ENCODE data around the gene TSEN54.

The TSEN54 gene

DNA sequence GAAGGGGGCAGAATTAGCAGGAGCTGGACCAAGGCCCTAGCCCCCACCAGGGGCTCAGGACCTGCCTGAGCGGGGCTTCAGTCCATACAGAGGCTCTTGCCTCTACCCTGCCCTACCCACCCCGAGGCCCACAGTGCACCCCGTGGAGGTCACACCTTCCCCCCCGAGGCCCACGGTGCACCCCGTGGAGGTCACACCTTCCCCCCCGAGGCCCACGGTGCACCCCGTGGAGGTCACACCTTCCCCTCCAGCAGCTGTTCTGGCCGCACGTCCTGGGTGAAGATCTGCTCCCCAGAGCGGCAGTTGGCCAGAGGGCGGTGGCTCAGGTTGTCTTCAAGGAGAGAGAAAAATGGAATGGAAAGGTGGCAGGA, 12.4 kb upstream of the TSEN54 start:
- no peak for DNase-seq (ENCODE audit: low read depth, low spot score)

DNA sequence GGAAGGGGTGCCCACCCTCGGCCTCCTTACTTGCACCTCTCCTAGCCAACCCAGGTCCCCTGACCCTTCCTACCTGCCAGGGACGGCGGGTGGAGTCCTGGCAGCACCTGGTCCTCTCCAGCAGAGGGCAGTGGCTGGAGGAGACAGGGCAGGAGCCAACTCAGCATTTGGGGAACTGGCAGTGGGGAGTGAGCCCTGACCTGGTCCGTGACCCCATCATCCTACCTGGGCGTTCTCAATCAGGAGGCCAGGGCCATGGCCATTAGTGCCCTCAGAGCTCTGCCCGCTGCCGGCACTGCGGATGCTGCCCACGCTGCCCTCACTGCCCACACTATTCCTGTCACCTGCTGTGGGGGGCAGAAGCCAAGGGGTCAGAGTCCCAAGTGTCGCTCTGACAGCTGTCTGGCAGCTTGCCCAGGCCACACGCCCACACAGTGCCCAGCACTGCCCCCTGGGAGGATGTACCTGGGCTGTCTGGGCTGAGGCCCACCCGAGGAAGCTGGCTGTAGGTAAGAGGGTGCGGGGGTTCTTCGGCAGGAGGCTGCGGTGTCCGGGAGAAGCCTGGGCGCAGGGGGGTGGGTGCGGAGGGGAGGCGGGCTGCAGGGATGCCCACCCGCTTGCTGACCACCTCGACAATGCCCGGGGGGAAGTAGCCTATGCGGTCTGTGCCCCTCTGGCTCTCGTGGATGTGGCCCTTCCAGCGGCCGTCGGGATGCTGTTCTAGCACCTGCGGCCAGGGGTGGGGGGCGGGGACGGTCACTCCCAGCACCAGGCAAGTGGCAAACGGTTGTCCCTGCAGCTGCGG, 11.8 kb upstream of the TSEN54 start:
- no peak for DNase-seq (ENCODE audit: low read depth, low spot score)

DNA sequence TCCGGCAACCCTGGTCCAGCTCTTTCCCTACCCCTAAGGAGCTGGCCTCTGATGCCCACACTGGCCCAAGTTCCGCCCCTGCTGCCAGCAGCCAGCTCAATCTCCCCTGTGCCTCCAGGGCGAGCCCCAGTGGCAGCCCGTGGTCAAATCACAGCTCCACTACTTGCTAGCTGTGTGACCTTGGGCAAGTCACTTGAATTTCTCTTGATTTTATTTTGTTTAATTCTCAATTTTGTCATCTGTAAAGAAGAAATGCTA, 11.2 kb upstream of the TSEN54 start:
- no peak for DNase-seq (ENCODE audit: low read depth, low spot score)

DNA sequence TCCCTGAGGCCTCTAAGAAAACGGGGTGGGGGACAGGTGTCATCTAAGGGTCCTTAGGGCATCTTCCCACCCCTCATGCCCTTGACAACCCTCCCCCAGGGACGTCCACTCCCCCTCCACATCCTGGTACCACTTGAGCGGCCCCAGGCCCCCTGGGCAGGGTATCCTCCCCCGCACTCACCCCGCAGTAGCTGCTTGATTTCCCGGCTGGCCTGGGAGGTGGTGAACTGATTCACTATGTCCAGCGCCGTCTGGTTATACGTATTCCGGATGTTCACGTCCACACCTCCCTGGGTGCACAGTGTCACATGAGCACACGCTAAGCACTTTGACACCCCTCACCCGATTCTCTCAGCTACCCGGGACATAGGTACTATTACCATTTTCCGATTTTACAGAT, 10.7 kb upstream of the TSEN54 start:
- DNase-seq (ENCODE audit: low read depth, low spot score), result no peak

DNA sequence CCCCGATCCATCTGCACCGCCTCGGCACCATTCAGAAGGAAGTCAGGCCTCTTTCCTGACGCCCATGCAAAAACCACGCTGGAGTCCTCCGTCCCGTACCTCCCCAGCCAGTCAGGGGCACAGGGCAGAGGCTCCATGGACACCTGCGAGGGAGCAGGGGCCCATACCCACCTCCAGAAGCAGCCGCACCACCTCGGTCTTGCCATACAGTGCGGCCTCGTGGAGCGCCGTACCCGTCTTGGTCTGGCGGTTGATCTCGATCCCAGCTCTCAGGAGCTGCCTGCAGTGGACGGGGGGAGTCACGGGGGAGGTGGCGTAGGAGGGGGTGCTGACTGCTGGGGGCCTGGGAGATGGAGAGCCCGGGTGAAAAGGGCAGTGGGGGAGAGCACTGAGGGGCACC, 10.2 kb upstream of the TSEN54 start:
- no peak for DNase-seq (ENCODE audit: low read depth, low spot score)

DNA sequence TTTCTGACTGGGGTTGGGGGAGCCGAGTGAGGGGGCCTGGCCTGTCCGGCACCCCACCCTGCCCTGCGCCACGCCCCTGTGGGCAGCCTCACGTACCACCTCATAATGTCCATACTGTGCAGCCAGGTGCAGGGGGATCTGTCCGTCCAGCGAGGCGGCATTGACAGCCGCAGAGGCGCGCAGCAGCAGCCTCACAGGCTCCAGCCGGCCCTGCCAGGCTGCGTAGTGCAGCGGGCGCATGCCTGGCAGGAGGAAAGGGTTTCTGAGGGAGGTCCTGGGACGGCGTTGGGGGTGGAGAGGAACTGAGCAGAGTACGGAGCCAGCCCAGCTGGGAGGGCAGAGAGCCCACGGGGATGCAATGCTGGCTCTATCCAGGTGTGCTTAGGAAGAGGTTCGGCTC, 9.4 kb upstream of the TSEN54 start:
- DNase-seq (ENCODE audit: low read depth, low spot score), result no peak

DNA sequence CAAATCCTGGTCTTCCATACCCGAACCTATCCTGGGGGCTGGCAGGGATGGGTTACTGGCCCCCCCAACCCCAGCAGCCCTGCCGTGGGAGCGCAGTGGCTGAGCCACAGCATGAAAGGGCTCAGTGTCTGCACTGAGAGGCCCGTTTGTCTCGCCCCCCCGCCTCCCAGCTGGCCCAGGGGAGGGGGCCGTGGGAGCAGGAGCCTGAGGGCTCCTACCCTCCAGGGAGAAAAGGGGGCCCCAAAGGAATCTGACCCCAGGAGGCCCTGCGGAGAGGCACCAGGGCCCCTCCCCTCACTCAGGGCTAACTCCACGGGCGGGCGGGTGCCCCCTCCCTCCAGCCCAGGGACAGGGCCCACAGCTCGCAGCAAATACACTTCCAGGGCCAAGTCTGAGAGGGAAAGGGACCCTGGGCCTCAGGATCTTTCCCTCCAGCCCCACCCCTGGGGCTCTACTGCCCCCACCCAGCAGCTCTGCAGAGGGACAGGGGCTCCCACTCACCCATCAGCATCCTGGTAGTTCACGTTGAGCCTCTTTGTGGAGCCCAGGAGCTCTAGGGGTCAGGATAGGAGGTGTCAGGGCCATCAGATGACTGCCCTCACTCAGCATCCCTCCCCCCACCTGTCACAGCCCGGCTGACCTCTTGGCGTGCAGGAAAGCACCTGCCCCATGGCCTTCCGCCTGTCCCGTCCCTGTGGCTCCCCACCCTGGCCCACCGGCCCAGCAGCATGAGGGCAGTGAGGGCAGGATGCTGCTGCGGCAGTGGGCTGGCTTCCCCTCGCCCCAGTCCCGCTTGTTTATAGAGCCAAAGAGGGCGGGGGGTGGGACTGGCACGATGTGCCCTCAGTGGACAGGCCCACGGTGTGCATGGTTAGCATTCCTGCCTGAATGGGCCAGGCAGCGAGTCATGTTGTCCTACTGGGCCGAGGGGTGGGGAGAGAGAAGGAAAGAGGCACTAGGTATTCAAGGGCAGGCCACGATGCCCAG, 8.3 kb upstream of the TSEN54 start:
- DNase-seq (ENCODE audit: low read depth, low spot score), result no peak

DNA sequence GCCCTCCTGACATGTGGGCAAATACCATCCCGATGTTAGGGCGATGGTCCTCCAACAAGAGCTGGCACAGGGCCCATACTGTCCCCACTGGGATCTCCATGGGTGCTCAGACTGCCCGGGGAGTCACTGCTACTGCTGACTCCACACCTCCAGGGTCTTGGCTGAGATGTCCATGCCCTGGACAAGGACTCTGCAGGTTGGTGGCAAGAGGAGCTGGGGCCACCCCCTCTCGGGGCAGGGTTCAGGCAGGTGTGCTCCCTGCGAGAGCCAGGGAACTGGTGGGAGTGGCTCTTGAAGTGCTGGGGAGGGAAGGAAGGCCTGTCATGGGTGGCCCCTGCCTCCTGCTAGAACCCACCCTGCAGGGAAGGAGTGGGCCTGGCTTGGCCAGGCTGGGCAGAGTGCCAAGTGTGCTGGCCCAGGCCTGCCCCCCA, 7.4 kb upstream of the TSEN54 start:
- no peak for DNase-seq (ENCODE audit: low read depth, low spot score)

DNA sequence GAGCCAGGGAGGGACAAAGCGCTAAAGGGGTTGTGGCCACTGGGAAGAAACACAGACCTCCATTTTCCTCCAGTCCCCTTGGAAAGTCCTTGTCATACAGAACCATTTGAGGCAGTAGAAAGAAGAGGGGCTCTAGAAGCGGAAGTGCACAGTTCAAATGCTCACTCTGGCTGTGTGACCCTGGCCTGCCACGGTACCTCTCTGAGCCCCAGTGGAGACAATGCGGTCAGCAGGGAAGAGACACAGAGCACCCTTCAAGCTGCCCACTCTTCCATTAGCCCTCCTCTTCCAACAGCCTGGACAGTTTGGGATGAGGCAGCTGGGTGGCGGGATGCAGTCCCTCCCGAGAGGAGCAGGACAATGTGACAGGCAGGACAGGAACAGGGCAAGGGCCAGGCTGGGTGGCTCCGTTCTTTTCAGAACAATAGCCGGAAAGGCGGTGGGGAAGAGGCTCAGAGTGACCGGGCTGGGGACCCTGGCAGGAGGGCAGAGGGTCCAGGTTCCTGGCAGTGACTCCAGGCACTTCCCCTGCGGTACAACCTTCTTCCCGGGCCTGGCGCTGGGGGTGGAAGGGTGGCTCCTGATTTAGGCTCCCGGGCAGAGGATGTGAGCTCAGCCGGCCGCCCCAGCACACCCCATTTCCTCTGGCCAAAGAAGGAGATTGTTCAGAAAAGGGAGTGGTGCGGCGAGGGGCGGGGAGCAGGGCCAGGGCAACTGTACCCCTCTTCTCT, 6.6 kb upstream of the TSEN54 start:
- no peak for DNase-seq (ENCODE audit: low read depth, low spot score)

DNA sequence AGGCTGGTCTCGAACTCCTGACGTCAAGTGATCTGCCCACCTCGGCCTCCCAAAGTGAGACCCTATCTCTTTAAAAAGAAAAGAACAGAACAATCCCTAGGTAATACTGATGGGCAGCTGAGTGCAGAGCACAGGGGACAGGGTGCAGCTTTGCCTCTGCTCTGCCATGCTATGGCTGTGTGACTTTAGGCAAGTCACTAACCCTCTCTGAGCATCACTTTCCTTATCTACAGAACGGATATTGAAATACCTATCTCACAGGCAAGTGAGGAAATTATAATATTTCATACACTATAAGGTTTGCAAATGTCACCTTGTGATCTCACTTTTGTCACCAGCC, 5.1 kb upstream of the TSEN54 start:
- DNase-seq (ENCODE audit: low read depth, low spot score), result no peak

DNA sequence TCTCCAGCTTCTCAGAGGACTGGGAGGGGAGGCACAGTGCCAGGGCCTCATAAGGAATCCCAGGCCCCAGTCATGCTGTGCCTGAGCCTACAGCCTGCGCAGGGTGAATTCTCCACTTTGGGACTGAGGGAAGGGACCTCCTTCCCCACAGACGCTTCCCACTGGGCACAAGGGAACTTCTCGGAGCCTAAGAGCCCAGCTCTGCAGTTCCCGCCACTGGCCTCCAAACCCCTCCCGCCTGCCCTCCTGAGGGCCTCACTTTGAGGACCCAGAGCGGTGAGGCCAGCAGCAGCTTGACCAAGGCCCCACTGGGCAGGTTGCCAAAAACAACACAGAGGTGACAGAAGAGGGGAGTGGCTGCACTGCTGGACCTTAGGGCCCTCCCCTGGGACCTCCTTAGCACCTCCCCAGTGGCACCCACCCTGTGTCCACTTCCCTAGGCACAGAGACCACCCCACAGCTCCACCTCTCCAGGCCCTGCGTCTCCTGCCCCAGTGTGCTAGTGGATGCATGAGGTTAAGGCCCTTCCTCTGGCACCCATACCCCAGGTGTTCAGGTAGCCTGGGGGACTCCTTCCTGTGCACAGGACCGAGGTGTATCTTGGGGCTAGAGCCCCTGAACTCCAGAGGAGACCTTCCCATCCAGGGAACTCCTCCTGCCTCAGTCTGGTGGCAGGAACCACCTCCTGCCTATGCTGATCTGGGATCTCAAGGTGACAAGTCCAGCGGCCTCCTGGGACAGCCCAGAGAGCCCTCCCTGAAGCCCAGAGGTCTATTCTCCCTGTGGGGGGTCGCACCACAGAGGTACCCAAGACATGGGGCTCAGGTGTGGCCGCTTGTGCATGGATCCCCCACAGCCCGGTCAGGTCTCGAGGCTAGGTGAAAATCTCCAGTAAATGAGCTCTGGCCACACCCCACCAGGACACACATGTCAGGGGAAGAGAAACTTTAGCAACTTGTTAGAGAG, 4.4 kb upstream of the TSEN54 start:
- DNase-seq (ENCODE audit: low read depth, low spot score), result no peak

DNA sequence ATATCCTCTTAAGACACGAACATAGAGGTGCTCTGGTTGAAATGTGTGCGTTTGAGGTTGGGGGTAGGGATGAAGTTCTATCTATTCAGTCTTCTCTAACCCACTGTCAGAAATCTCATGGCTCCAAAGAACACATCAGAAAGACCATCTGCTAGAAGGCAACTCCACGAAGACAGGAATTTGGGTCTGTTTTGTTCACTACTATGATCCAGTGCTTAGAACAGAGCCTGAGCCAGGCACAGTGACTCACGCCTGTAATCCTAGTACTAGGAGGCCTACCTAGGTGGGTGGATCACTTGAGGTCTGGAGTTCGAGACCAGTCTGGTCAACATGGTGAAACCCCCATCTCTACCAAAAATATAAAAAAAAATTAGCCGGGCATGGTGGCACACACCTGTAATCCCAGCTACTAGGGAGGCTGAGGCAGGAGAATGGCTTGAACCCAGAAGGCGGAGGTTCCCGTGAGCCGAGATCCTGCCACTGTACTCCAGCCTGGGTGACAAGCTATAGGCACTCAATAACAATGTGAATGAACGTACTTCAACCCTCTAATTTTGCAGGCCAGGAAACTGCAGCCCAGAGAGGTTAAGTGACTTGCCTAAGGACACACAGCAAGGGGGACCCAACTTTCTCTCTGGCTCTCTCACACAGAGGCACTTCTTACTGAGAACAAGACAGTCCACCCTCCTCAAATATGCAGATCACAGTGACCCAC, 3.2 kb upstream of the TSEN54 start:
- DNase-seq (ENCODE audit: low read depth, low spot score), result no peak

DNA sequence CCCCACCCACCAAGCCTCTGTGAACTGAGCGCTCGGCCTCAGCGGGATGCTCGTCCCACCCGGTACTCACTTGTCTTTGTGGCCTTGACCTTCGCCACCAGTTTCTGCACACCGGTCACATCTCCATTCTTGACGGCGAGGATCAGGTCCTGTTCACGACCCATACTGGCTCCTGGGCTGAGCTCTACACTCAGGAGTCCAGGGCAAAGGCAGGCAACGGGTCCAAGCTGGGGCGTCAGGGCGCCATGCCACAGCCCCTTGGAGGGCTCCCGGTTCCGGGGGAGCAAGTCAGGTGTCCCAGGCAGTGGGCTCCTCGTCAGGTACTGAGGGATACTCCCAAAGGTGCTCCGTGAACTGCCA, 2.7 kb upstream of the TSEN54 start:
- DNase-seq (ENCODE audit: low read depth, low spot score), result no peak

DNA sequence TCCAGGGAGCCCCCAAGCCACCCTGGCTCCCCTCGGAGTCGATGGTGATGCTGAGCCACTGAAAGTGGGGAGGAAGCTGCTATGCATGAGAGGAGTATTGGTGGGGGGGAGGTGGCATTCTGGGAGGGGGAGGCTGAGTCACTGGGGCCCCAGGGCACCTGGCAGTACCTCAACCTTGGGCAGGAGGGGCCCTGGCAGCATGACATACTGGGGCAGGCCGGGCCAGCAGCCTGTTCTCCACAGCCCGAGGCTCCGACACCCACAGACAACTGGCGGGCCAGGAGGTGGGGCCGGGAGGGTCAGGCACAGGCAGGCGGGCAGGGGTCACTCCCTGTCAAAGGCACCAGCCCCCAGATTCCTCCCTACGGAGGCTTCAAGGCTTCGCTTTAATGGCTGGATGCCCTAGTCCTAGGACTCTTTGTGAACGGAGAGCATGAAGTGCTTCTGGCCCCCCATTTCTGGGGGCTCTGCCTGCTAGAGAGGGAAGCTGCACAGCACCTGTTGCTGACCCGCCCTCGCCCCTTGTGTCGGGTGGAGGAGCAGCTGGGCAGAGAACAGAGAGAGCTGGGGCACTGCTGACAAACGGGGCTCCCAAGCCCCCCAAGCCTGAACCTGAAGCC, 1.9 kb upstream of the TSEN54 start:
- DNase-seq (ENCODE audit: low read depth, low spot score), result no peak

DNA sequence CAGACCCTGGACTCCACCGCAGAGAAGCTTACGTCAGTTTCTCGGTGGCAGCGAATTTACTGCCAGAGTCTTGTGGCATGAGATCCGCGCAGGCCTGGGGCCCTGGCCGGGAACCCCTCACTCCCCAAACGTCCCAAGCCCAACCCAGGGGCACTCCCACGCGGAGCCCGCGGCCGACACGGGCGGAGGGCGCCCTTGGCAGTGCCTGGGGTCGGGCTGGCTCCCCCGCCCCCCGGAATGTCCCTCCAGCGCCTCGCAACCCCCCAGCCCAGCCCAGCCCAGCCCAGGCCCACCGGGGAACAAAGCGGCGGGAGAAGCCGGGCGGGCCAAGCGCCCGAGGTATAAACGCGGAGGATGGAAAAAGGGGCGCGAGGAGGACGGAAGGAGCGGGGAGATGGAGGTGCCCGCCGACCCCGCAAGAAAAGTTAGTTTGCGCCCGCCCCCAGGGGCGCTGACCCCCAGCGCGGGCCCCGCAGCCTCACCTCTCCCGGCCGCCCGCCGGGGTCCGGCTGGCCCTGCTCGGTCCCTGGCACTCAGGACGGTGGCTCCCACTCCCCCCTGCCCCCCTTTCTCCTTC, 1.3 kb upstream of the TSEN54 start:
- no peak for DNase-seq (ENCODE audit: low read depth, low spot score)

DNA sequence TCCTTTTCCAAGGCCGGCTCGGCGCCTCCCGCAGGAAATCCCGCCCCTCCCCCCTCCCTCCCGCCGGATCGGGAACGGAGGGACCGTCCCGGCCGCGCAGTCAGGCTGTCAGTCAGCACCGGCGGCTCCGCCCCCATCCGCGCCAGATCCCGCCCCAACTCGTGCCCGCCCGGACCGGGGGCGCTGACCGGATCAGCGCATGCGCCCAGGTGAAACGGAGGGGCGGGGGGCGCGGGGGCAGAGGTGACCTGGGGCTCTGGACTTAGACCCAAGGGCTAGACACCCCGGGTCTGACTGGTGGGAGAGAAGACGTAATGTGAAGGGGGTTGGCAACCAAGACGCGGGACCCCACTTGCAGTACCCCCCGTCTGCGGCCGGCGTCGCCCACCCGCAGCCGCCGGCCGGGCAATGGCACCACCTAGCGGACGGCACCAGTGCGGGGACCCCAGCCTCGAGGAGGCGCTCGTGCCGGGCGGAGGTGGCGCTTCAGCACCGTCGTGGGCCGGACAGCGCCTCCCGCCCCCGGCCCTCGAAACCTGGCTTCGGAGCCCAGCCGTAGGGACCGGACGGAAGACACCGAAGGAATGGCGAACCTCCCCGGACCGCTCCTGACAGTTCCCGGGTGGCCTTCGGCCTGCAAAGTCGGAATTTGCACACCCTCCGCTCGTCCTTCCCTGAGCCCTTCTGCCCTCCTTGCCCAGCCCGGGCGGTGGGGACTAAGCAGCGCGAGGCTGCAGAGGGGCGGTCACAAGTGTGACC, 653 bp upstream of the TSEN54 start, which contains the start of gene CASKIN2:
Gene CASKIN2, minus strand, starts transcription at position 42 of the 759 bp plus-strand sequence. CDS start 1,733 bp downstream, outside the sequence.
- peak; percentile 65 for DNase-seq (ENCODE audit: low read depth, low spot score)

DNA sequence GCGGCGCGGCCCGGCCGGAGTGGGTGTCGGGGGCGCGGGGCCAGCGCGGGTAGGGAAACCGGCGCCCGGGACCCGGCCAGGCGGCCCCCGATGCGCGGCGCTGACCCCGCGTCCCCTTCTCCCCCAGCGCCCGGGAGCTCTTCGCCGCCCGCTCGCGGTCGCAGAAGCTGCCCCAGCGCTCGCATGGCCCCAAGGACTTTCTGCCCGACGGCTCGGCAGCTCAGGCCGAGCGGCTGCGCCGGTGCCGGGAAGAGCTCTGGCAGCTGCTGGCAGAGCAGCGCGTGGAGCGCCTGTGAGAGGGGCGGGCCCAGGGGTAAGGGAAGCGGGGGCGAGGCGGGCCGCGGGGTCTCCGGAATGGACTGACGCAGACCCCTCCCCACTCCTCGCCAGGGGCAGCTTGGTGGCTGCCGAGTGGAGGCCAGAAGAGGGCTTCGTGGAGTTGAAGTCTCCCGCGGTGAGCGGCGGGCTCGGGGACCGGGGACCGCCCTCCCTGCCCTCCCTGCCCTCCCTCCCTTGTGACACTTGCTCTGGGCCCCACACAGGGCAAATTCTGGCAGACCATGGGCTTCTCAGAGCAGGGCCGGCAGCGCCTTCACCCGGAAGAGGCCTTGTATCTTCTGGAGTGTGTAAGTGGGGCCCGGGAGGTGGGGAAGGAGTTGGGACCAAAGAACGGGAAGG, 430 bp downstream of the TSEN54 start:
- no peak for DNase-seq (ENCODE audit: low read depth, low spot score)

DNA sequence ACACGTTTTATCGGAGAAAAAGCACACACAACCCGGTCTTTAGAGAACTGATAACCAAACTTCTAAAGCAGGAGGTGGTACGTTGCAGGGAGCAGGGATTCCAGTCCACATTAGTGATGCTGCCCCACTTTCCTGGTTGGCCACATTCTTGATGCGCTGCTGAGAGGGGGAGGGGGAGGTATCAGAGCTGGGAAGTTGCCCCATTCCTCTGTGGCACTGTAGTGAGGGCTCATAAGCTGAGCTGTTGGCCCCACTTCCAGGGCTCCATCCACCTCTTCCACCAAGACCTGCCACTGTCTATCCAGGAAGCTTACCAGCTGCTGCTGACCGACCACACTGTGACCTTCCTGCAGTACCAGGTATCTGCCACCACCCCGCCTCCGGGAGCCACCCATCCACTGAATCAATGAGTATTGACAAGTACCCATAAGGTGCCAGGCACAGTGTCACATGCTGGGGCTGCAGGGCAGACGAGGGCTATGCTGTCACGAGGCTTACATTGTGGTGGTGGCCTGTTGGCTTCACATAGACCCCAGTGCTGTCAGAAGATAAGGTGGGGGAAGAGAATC, 1.1 kb downstream of the TSEN54 start:
- no peak for DNase-seq (ENCODE audit: low read depth, low spot score)
